A673 (cell line): Measurements from ENCODE around the gene HOXB9.

Experiments used
- EZH2 ChIP-seq: fragments of 200-600 bp; sonication (generic); IDR thresholded peaks from 2 replicates; pipeline ENCODE4 v1.6.1; 2017; ENCODE audit warnings: borderline replicate concordance, low read depth, mild to moderate bottlenecking, mixed read lengths, antibody characterized with exemption, low read length; ENCODE audit not compliant: poor library complexity, severe bottlenecking
- TF ChIP-seq, protein P1 (sequence below): fragments of 300-800, 200-600 bp; sonication (generic); conservative IDR thresholded peaks from 2 replicates; pipeline ENCODE4 v1.5.1; 2017; ENCODE audit warnings: low read depth, mild to moderate bottlenecking, antibody characterized with exemption, low read length, moderate library complexity, mixed read lengths

DNA sequence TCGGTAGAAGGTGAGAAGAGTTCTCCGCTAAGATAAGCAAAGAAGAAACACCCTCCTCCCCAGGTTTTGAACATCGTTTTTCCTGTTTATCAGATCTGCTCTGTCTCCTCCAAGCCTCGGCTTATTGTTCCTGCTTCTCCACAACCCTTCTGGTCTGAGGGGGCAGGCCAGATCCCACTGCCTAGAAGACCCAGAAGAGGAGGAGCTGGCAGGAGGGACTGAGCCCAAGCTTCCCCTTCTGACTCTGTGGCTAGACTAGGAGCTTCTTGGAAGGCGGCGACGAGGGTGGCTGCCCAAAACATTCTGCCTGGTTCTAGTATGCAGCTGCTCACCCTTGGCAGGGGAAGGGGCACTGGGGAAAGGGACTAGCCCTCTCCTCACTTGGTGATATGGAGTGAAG lies 27.4 kb downstream of the HOXB9 start:
- TF ChIP-seq, protein P1, sequence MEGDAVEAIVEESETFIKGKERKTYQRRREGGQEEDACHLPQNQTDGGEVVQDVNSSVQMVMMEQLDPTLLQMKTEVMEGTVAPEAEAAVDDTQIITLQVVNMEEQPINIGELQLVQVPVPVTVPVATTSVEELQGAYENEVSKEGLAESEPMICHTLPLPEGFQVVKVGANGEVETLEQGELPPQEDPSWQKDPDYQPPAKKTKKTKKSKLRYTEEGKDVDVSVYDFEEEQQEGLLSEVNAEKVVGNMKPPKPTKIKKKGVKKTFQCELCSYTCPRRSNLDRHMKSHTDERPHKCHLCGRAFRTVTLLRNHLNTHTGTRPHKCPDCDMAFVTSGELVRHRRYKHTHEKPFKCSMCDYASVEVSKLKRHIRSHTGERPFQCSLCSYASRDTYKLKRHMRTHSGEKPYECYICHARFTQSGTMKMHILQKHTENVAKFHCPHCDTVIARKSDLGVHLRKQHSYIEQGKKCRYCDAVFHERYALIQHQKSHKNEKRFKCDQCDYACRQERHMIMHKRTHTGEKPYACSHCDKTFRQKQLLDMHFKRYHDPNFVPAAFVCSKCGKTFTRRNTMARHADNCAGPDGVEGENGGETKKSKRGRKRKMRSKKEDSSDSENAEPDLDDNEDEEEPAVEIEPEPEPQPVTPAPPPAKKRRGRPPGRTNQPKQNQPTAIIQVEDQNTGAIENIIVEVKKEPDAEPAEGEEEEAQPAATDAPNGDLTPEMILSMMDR = no peak
- no peak for TF ChIP-seq EZH2
